ENCODE data around the gene RFX2.

DNA sequence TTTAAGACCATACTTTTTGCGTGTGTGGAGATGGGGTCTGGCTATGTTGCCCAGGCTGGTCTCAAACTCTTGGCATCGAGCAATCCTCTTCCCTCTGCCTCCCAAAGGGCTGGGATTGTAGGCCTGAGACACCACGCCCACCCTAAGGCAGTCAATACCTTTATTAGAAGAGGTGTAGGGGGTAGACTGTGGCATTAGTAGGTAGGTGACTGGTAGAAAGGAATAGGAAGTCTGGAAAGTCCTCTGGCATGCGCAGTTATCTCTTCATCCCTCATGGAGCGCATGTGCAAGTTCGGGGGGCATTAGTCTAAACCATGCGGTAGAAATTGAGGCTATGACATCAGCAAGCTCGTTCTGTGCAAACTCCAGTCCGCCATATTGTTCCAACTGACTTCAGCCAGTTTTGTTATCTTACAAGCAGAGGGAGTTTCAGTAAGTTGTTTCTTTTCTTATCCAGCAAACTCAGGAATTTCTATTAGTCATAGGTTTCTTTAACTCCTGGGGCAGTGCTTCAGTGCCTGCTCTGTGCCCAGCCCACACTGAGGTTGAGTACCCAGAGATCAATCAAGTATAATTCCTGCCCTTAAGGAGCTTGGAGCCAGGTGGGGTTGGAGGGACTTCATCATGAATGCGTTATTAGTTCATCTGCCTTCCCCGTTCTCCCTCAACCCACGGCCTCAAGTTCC is 125.1 kb downstream of the RFX2 start:
- TF ChIP-seq, protein P1, sequence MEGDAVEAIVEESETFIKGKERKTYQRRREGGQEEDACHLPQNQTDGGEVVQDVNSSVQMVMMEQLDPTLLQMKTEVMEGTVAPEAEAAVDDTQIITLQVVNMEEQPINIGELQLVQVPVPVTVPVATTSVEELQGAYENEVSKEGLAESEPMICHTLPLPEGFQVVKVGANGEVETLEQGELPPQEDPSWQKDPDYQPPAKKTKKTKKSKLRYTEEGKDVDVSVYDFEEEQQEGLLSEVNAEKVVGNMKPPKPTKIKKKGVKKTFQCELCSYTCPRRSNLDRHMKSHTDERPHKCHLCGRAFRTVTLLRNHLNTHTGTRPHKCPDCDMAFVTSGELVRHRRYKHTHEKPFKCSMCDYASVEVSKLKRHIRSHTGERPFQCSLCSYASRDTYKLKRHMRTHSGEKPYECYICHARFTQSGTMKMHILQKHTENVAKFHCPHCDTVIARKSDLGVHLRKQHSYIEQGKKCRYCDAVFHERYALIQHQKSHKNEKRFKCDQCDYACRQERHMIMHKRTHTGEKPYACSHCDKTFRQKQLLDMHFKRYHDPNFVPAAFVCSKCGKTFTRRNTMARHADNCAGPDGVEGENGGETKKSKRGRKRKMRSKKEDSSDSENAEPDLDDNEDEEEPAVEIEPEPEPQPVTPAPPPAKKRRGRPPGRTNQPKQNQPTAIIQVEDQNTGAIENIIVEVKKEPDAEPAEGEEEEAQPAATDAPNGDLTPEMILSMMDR (IDR thresholded peaks at IDR 0.05) = no peak
- TF ChIP-seq POLR2A (IDR thresholded peaks at IDR 0.05) = no peak
- TF ChIP-seq EP300 (IDR thresholded peaks at IDR 0.05) = no peak

All from ovary (tissue), 3 donors.